Measurements from ENCODE around the gene HMGN1.

- TF ChIP-seq CTCF (IDR thresholded peaks at IDR 0.05) = no peak
- no peak for TF ChIP-seq POLR2A (IDR thresholded peaks at IDR 0.05)
Observed at GRCh38 chr21:39317134-39318090, 31.5 kb downstream of the HMGN1 start.

Measured in prostate gland (tissue), 2 donors.